Natural killer cell treated with Interleukin-12 subunit alpha and Interleukin-12 subunit beta and Interleukin-15 and Interleukin-18, amount 100 ng/mL, for 72 hours (primary cell): Measurements from ENCODE around the gene GMDS. TPM values are rescaled to one million over a fixed set of nuclear protein-coding genes. Genes with fewer than 3 reads are reported as not detected.

Experiments used
- ATAC-seq, 2 donors: fragments of 150-1000 bp; cut with Tn5 transposase in 1 of 2; sonication (Bioruptor Pico), chemical (Tn5 transposase) in 1 of 2; 2 replicates each; pipeline ENCODE4 v1.10.0; 2021
- DNase-seq: peaks from one replicate; pipeline ENCODE4 v3.0.0; 2022; ENCODE audit warnings: low spot score
- H3K27ac Mint-ChIP-seq, 2 donors: 1 replicate in 1 of 2; 2 replicates in 1 of 2; pipeline ENCODE4 v1.8.0; 2022; ENCODE audit warnings: mixed read lengths in 2 of 2, mild to moderate bottlenecking in 1 of 2, moderate library complexity in 1 of 2
- H3K27me3 Mint-ChIP-seq, 2 donors: 1 replicate in 1 of 2; 2 replicates in 1 of 2; pipeline ENCODE4 v1.8.0; 2022; ENCODE audit warnings: mixed read lengths in 2 of 2
- H3K36me3 Mint-ChIP-seq: one replicate; pipeline ENCODE4 v1.8.0; 2022; ENCODE audit warnings: mixed read lengths
- H3K4me1 Mint-ChIP-seq, 2 donors: 1 replicate in 1 of 2; 2 replicates in 1 of 2; pipeline ENCODE4 v1.8.0; 2022; ENCODE audit warnings: low read depth in 2 of 2, mixed read lengths in 2 of 2, mild to moderate bottlenecking in 1 of 2
- H3K4me3 Mint-ChIP-seq: one replicate; pipeline ENCODE4 v1.8.0; 2022; ENCODE audit warnings: mixed read lengths
- H3K9me3 Mint-ChIP-seq: 2 replicates; pipeline ENCODE4 v1.8.0; 2022; ENCODE audit warnings: mixed read lengths
- total RNA-seq, 2 donors: library from RNA; stranded (reverse); gene quantifications; one replicate each; pipeline ENCODE4 v1.2.3, GENCODE V29; 2022

Gene GMDS
- total RNA-seq, 2 donors from 2014 or later, result 23.7 to 39.4 TPM

GRCh38 chr6:1597924-1598323 lies 647.5 kb downstream of the GMDS start:
- no peak overlapping the region for H3K4me3 Mint-ChIP-seq
- H3K4me1 Mint-ChIP-seq, result peaks cover 7 to 9% of the 10 kb centered on the region in 2 donors
- DNase-seq (no peak), ATAC-seq (no peak)
- H3K27me3 Mint-ChIP-seq, result peaks cover 45 to 57% of the 10 kb centered on the region in 2 donors
- H3K27ac Mint-ChIP-seq, result no peak overlapping the region
- no peaks in the 10 kb centered on the region for H3K9me3 Mint-ChIP-seq
- H3K36me3 Mint-ChIP-seq, result no peaks in the 10 kb centered on the region

- no peak for ATAC-seq
- Mint-ChIP-seq H3K27me3 (peaks cover 44 to 50% of the 10 kb centered on the region in 2 donors), H3K4me3 (no peak overlapping the region), H3K36me3 (no peaks in the 10 kb centered on the region), H3K27ac (no peak overlapping the region), H3K9me3 (no peaks in the 10 kb centered on the region), H3K4me1 (peaks cover 7 to 9% of the 10 kb centered on the region in 2 donors)
- no peak for DNase-seq
Observed at GRCh38 chr6:1597121-1597744, 648.2 kb downstream of the GMDS start.

GRCh38 chr6:1596088-1596852 lies 649.1 kb downstream of the GMDS start:
- peak; percentile 69 to 85 for ATAC-seq
- Mint-ChIP-seq H3K27me3 (peaks cover 42 to 47% of the 10 kb centered on the region in 2 donors), H3K27ac (no peak overlapping the region), H3K4me1 (peaks cover 7 to 9% of the 10 kb centered on the region in 2 donors), H3K4me3 (no peak overlapping the region), H3K9me3 (no peaks in the 10 kb centered on the region), H3K36me3 (no peaks in the 10 kb centered on the region)
- DNase-seq, result peak; percentile 70

- Mint-ChIP-seq H3K4me3 (no peak overlapping the region), H3K4me1 (peaks cover 7 to 9% of the 10 kb centered on the region in 2 donors), H3K27me3 (peaks cover 36 to 39% of the 10 kb centered on the region in 2 donors), H3K27ac (no peak overlapping the region), H3K9me3 (no peaks in the 10 kb centered on the region), H3K36me3 (no peaks in the 10 kb centered on the region)
- ATAC-seq, result no peak
- no peak for DNase-seq
Observed at GRCh38 chr6:1595271-1596087, 649.9 kb downstream of the GMDS start.

GRCh38 chr6:1594445-1595200 lies 650.8 kb downstream of the GMDS start:
- no peak for ATAC-seq
- H3K4me3 Mint-ChIP-seq, result no peak overlapping the region
- H3K9me3 Mint-ChIP-seq, result no peaks in the 10 kb centered on the region
- H3K27ac Mint-ChIP-seq, result no peak overlapping the region
- H3K27me3 Mint-ChIP-seq, result peaks cover 30 to 33% of the 10 kb centered on the region in 2 donors
- peaks cover 7 to 9% of the 10 kb centered on the region in 2 donors for H3K4me1 Mint-ChIP-seq
- no peak for DNase-seq
- H3K36me3 Mint-ChIP-seq, result no peaks in the 10 kb centered on the region

- Mint-ChIP-seq H3K4me1 (peaks cover 7 to 9% of the 10 kb centered on the region in 2 donors), H3K27me3 (peaks cover 30 to 32% of the 10 kb centered on the region in 2 donors), H3K36me3 (no peaks in the 10 kb centered on the region)
Observed at GRCh38 chr6:1593958-1594314, 651.5 kb downstream of the GMDS start.

GRCh38 chr6:1593286-1593957 lies 652.0 kb downstream of the GMDS start:
- H3K4me1 Mint-ChIP-seq, result peaks cover 7 to 9% of the 10 kb centered on the region in 2 donors
- ATAC-seq, result no peak
- DNase-seq, result no peak
- H3K27me3 Mint-ChIP-seq, result peaks cover 31 to 32% of the 10 kb centered on the region in 2 donors
- H3K27ac Mint-ChIP-seq, result no peak overlapping the region
- no peaks in the 10 kb centered on the region for H3K36me3 Mint-ChIP-seq
- no peaks in the 10 kb centered on the region for H3K9me3 Mint-ChIP-seq
- H3K4me3 Mint-ChIP-seq, result no peak overlapping the region

More at GRCh38 chr6:1593958-1594314, 651.5 kb downstream of the GMDS start:
- ATAC-seq (no peak), DNase-seq (no peak)
- no peak overlapping the region for H3K4me3 Mint-ChIP-seq
- no peak overlapping the region for H3K27ac Mint-ChIP-seq
- H3K9me3 Mint-ChIP-seq, result no peaks in the 10 kb centered on the region

GRCh38 chr6:1592852-1593251 lies 652.6 kb downstream of the GMDS start:
- H3K36me3 Mint-ChIP-seq, result no peaks in the 10 kb centered on the region
- no peak for ATAC-seq
- H3K4me3 Mint-ChIP-seq, result no peak overlapping the region
- H3K27me3 Mint-ChIP-seq, result peaks cover 26 to 32% of the 10 kb centered on the region in 2 donors
- H3K9me3 Mint-ChIP-seq, result no peaks in the 10 kb centered on the region
- peaks cover 7 to 8% of the 10 kb centered on the region in 2 donors for H3K4me1 Mint-ChIP-seq
- no peak overlapping the region for H3K27ac Mint-ChIP-seq
- no peak for DNase-seq

GRCh38 chr6:1591926-1592325 lies 653.5 kb downstream of the GMDS start:
- Mint-ChIP-seq H3K4me3 (no peak overlapping the region), H3K4me1 (peaks cover 4% of the 10 kb centered on the region in 2 donors), H3K36me3 (no peaks in the 10 kb centered on the region), H3K27ac (no peak overlapping the region), H3K9me3 (no peaks in the 10 kb centered on the region), H3K27me3 (peaks cover 22 to 23% of the 10 kb centered on the region in 2 donors)
- no peak for DNase-seq
- no peak for ATAC-seq

GRCh38 chr6:1591243-1591642 lies 654.2 kb downstream of the GMDS start:
- Mint-ChIP-seq H3K4me1 (peaks cover 2 to 4% of the 10 kb centered on the region in 2 donors), H3K27me3 (peaks cover 17 to 21% of the 10 kb centered on the region in 2 donors), H3K36me3 (no peaks in the 10 kb centered on the region), H3K4me3 (no peak overlapping the region), H3K27ac (no peak overlapping the region), H3K9me3 (no peaks in the 10 kb centered on the region)
- DNase-seq (no peak), ATAC-seq (no peak)

GRCh38 chr6:1590580-1590979 lies 654.8 kb downstream of the GMDS start:
- no peaks in the 10 kb centered on the region for H3K4me1 Mint-ChIP-seq
- H3K27me3 Mint-ChIP-seq, result peaks cover 13 to 19% of the 10 kb centered on the region in 2 donors
- no peaks in the 10 kb centered on the region for H3K9me3 Mint-ChIP-seq
- no peaks in the 10 kb centered on the region for H3K36me3 Mint-ChIP-seq
- H3K4me3 Mint-ChIP-seq, result no peak overlapping the region
- ATAC-seq (no peak), DNase-seq (no peak)
- H3K27ac Mint-ChIP-seq, result no peak overlapping the region

- peaks cover 13 to 19% of the 10 kb centered on the region in 2 donors for H3K27me3 Mint-ChIP-seq
- H3K4me1 Mint-ChIP-seq, result no peaks in the 10 kb centered on the region
- no peaks in the 10 kb centered on the region for H3K36me3 Mint-ChIP-seq
- no peak overlapping the region for H3K27ac Mint-ChIP-seq
- no peak overlapping the region for H3K4me3 Mint-ChIP-seq
- H3K9me3 Mint-ChIP-seq, result no peaks in the 10 kb centered on the region
- ATAC-seq (no peak), DNase-seq (no peak)
Observed at GRCh38 chr6:1589208-1589607, 656.2 kb downstream of the GMDS start.

- H3K36me3 Mint-ChIP-seq, result no peaks in the 10 kb centered on the region
- DNase-seq (no peak), ATAC-seq (no peak)
- H3K27me3 Mint-ChIP-seq, result peaks cover 13 to 15% of the 10 kb centered on the region in 2 donors
- no peak overlapping the region for H3K4me3 Mint-ChIP-seq
- H3K9me3 Mint-ChIP-seq, result no peaks in the 10 kb centered on the region
- no peaks in the 10 kb centered on the region for H3K4me1 Mint-ChIP-seq
- H3K27ac Mint-ChIP-seq, result no peak overlapping the region
Observed at GRCh38 chr6:1587977-1588376, 657.4 kb downstream of the GMDS start.
